Colonic mucosa (tissue), 4 donors: Measurements from ENCODE around the gene SFRP5. TPM values are rescaled to one million over a fixed set of nuclear protein-coding genes. Genes with fewer than 3 reads are reported as not detected.

Experiments
- DNase-seq: peaks from one replicate; pipeline ENCODE4 v3.0.0-alpha.2; 2020
- H3K27ac ChIP-seq: fragments of 200-600 bp; one replicate; pipeline ENCODE4 v1.8.0; 2021
- H3K27me3 ChIP-seq: fragments of 200-600 bp; one replicate; pipeline ENCODE4 v1.8.0; 2021
- H3K36me3 ChIP-seq: fragments of 200-600 bp; one replicate; pipeline ENCODE4 v1.8.0; 2021
- H3K4me1 ChIP-seq: fragments of 200-600 bp; one replicate; pipeline ENCODE4 v1.8.0; 2021; ENCODE audit warnings: mild to moderate bottlenecking
- H3K4me3 ChIP-seq: fragments of 200-600 bp; one replicate; pipeline ENCODE4 v1.8.0; 2021
- H3K9ac ChIP-seq, 2 donors: one replicate each; pipeline ENCODE4 v1.7.0; 2013; ENCODE audit warnings: control low read depth in 2 of 2, low read depth in 2 of 2, low read length in 2 of 2
- H3K9me3 ChIP-seq: fragments of 200-600 bp; one replicate; pipeline ENCODE4 v1.8.0; 2021
- CTCF ChIP-seq: fragments of 200-600 bp; IDR thresholded peaks from one replicate; pipeline ENCODE4 v1.8.0; 2022; ENCODE audit warnings: antibody characterized with exemption, mild to moderate bottlenecking
- intact Hi-C: fragments of 100-400 bp; cut with DNase I; formaldehyde crosslinking; loops from one replicate; pipeline ENCODE4 v1.14.1; 2022
- total RNA-seq, 2 donors: library from RNA; stranded (reverse); fragmentation: NEBNext Ultra II Directional in 1 of 2; extraction: Animal tissue kit (Norgen Biotek cat#: 25700) in 1 of 2; gene quantifications; one replicate each; pipeline ENCODE4 v1.2.1, GENCODE V29; 2021
- donor health status: healthy.
- donor health status: DM: no; HTN: no; CAD: no.
- donor health status: DM: no; HTN: no; CAD: no.

Gene SFRP5
- total RNA-seq, 2 donors from 2014 or later: 0.57 to 1.2 TPM

GRCh38 chr10:97785731-97786130 lies 13.9 kb upstream of the SFRP5 start:
- no peaks in the 10 kb centered on the region for H3K27me3 ChIP-seq
- DNase-seq: no peak
- H3K27ac ChIP-seq: no peak overlapping the region
- H3K9me3 ChIP-seq: no peaks in the 10 kb centered on the region
- H3K36me3 ChIP-seq: no peaks in the 10 kb centered on the region
- intact Hi-C loops: no loop called here
- H3K4me3 ChIP-seq: no peak overlapping the region
- H3K9ac ChIP-seq: no peak overlapping the region
- TF ChIP-seq CTCF: no peak
- no peaks in the 10 kb centered on the region for H3K4me1 ChIP-seq

GRCh38 chr10:97785231-97785630 lies 13.4 kb upstream of the SFRP5 start:
- Histone ChIP-seq H3K9me3 (no peaks in the 10 kb centered on the region), H3K36me3 (no peaks in the 10 kb centered on the region), H3K9ac (no peak overlapping the region), H3K4me1 (no peaks in the 10 kb centered on the region), H3K27ac (no peak overlapping the region), H3K27me3 (no peaks in the 10 kb centered on the region), H3K4me3 (no peak overlapping the region)
- DNase-seq: no peak
- intact Hi-C loops: no loop called here
- TF ChIP-seq CTCF: no peak

- H3K36me3 ChIP-seq: no peaks in the 10 kb centered on the region
- no peaks in the 10 kb centered on the region for H3K27me3 ChIP-seq
- intact Hi-C loops: no loop called here
- no peak for DNase-seq
- no peaks in the 10 kb centered on the region for H3K4me1 ChIP-seq
- no peaks in the 10 kb centered on the region for H3K9me3 ChIP-seq
- no peak for TF ChIP-seq CTCF
- no peak overlapping the region for H3K4me3 ChIP-seq
- no peak overlapping the region for H3K9ac ChIP-seq
- H3K27ac ChIP-seq: no peak overlapping the region
Measured at GRCh38 chr10:97784200-97784810, 12.5 kb upstream of the SFRP5 start.

GRCh38 chr10:97782455-97783228 lies 10.8 kb upstream of the SFRP5 start:
- Histone ChIP-seq H3K9ac (no peak overlapping the region), H3K4me3 (no peak overlapping the region), H3K27me3 (no peaks in the 10 kb centered on the region), H3K27ac (no peak overlapping the region), H3K4me1 (no peaks in the 10 kb centered on the region), H3K9me3 (no peaks in the 10 kb centered on the region), H3K36me3 (no peaks in the 10 kb centered on the region)
- no peak for TF ChIP-seq CTCF
- DNase-seq: no peak
- intact Hi-C loops: no loop called here

GRCh38 chr10:97781618-97782331 lies 10.0 kb upstream of the SFRP5 start:
- Histone ChIP-seq H3K27ac (no peak overlapping the region), H3K36me3 (no peaks in the 10 kb centered on the region), H3K9me3 (no peaks in the 10 kb centered on the region), H3K4me3 (no peak overlapping the region), H3K4me1 (no peaks in the 10 kb centered on the region), H3K9ac (no peak overlapping the region), H3K27me3 (no peaks in the 10 kb centered on the region)
- intact Hi-C loops: no loop called here
- TF ChIP-seq CTCF: no peak
- DNase-seq: no peak
